RCC 7860 (cell line): ENCODE data around the gene YBEY.
"Not testable (repeated sequence)": the region's sequence is repeated elsewhere in the genome, so short reads cannot be mapped to it uniquely, and the experiment has no call there.

ENCODE experiments used
- DNase-seq: peaks from one replicate; pipeline ENCODE4 v3.0.0-alpha.2; 2015; ENCODE audit warnings: low spot score
- FAIRE-seq: peaks from 2 replicates; lab custom pipeline; 2012; peaks lifted over from hg19 to GRCh38; lab: Jason Lieb, UNC

The YBEY gene, protein sequence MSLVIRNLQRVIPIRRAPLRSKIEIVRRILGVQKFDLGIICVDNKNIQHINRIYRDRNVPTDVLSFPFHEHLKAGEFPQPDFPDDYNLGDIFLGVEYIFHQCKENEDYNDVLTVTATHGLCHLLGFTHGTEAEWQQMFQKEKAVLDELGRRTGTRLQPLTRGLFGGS

GRCh38 chr21:46285761-46286647 is at the start of gene YBEY:
YBEY (plus strand) TSS chr21:46286342; CDS start chr21:46286914, 572 bp downstream.
- no peak for FAIRE-seq
- DNase-seq: peak; percentile 75

DNA sequence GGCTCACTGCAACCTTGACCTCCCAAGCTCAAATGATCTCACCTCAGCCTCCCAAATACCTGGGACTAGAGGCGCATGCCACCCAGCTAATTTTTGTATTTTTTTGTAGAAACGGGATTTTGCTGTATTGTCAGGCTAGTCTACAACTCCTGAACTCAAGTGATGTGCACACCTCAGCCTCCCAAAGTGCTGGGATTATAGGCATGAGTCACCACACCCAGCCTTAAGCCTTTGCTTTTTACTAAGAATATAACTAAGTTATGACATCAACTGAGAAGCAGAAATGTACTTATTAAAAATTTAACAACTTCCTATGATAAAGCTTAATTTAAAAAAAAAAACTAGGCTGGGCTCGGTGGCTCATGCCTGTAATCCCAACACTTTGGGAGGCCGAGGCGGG is 48.7 kb upstream of the YBEY start:
- FAIRE-seq (no peak), DNase-seq (no peak)

- DNase-seq: no peak
- no peak for FAIRE-seq
Observed at GRCh38 chr21:46239817-46240325, 46.3 kb upstream of the YBEY start.

GRCh38 chr21:46241577-46241976 is 44.6 kb upstream of the YBEY start:
- FAIRE-seq, DNase-seq: not testable (repeated sequence)

- FAIRE-seq (no peak), DNase-seq (no peak)
Observed at GRCh38 chr21:46243325-46243724, 42.8 kb upstream of the YBEY start.

GRCh38 chr21:46243960-46244361 is 42.2 kb upstream of the YBEY start:
- FAIRE-seq: no peak

GRCh38 chr21:46244602-46245001 is 41.5 kb upstream of the YBEY start:
- DNase-seq (no peak), FAIRE-seq (no peak)

More at GRCh38 chr21:46243960-46244361, 42.2 kb upstream of the YBEY start:
- DNase-seq: no peak

DNA sequence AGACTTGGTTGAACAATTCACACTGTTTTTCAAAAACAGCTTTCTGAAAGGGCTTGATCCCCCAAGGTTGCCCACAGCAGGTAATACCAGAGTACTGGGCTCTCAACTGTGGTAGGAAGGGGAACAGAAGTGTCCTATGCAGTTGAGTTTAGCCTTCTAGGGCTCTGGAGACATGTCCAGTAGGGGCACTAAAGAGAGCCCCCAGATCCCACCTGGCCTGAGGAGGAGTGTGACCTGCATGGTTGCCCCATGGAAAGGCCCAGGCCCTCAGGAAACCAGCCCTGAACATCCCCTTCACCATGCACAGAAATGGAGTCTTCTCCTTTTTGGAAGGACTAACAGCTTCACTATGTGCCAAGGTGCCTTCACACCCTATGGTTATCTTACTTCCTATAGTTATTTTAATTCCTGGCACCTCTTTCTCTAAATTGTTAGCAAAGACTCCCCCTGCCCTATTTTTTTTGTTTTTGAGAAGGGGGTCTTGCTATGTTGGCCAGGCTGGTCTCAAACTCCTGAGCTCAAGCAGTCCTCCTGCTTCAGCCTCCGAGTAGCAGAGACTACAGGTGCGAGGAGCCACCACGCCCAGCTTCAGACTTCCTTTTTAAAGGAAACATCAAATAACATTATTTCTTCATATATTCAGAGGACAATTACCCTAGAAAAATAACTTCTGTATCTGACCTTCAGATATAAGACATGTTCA is 40.8 kb upstream of the YBEY start:
- DNase-seq (no peak), FAIRE-seq (no peak)

GRCh38 chr21:46246345-46246744 is 39.8 kb upstream of the YBEY start:
- no peak for DNase-seq
- no peak for FAIRE-seq

DNA sequence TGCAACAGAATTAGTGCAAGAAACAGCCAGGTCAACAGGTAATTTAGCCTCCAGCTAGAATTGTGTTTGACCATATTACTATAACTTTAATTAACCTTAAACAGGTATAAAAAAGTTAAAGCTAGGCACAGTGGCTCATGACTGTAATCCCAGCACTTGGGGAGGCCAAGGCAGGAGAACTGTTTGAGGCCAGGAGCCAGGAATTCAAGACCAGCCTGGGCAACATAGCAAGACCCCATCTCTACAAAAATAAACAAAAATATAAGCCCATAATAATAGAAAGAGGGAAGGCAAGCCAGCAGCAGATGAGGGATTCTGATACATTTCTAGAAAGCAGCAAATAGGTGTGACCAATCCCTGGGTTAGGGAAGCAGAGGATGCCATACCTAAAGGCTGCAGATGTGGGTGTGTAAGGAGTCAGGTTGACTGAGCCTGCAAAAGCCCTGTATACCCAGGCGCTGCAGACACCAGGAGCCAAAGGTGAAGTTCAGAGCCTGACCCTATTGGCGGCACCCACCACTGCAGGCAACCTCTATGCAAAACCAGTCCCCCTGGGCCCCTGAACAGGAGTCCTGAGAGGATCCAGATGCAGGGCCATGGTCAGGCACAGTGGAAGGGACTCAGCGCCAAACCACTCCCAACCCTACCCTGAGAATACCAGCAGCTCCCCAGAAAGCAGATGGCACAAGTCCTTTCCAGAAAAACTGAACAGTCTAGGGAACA is 38.3 kb upstream of the YBEY start:
- no peak for DNase-seq
- no peak for FAIRE-seq

DNA sequence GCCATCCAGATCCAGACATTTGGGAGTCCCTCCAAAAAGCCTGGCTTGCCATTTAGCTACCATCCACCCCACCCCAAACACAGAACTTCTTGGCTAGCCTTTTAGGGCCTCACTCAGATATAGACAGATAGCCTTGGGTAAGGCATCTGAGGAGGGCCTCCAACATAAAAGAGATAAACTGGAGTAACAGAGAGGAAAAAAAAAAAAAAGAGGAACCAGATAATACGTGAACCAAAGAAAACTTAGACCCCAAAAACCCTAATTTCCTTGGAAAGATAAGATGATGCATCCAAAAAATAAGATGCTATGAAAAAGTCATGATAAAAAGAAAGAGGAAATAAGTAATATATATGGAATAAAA is 37.7 kb upstream of the YBEY start:
- no peak for FAIRE-seq
- no peak for DNase-seq

DNA sequence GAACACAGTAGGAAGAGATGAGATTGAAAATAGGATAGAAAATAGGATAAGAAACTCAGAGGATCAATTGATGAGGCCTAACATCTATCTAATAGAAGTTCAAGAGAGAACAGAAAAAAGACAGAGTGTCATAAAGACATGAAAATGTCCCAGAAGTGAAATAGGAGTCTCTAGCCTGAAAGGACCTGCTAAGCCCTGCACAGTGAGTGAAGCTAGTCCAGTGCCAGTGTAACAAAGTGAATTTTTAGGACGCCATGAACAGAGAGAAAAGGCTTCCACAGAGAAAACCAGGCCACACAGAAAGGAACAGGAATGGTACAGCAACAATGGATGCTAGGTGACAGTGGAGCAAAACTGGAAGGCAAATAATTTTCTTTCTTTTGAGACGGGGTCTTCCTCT is 37.3 kb upstream of the YBEY start:
- DNase-seq: no peak
- no peak for FAIRE-seq

- FAIRE-seq: no peak
- no peak for DNase-seq
Observed at GRCh38 chr21:46250146-46250725, 35.9 kb upstream of the YBEY start.

- no peak for FAIRE-seq
- no peak for DNase-seq
Observed at GRCh38 chr21:46252840-46253239, 33.3 kb upstream of the YBEY start.

DNA sequence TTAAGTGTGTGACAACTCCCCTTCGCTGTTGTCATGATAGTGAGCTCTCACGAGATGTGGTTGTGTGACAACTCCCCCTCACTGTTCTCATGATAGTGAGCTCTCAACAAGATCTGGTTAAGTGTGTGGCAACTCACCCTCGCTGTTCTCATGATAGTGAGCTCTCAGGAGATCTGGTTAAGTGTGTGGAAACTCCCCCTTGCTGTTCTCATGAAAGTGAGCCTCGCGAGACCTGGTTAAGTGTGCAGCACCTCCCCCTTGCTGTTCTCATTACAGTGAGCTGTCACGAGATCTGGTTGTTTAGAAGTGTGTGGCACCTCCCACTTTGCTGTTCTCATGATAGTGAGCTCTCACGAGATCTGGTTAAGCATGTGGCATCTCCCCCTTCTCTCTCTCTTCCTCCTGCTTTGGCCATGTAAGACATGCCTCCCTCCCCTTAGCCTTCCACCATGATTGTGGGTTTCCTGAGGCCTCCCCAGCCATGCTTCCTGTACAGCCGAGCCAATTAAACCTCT is 32.5 kb upstream of the YBEY start:
- FAIRE-seq (no peak), DNase-seq (no peak)

GRCh38 chr21:46254208-46254975 is 31.8 kb upstream of the YBEY start:
- FAIRE-seq (no peak), DNase-seq (no peak)

DNA sequence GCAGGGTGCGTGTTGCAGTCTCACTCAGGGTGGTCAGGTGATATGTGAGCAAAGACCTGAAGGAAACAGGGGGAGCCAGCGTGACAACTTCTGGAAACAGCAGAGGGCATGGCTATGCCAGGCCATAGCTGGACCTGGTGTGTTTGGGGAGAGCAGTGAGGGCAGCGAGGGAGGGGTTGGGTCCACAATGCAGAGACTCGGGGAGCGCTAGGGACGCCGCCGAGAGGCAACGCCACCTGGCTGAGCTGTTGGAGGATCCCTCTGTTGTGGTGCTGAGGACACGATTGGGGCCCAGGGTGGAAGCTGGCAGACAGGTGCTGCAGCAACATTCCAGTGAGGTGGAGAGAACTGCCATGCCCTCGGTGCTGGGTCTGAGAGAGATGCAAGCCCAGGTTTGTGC is 31.0 kb upstream of the YBEY start:
- FAIRE-seq (no peak), DNase-seq (no peak)

DNA sequence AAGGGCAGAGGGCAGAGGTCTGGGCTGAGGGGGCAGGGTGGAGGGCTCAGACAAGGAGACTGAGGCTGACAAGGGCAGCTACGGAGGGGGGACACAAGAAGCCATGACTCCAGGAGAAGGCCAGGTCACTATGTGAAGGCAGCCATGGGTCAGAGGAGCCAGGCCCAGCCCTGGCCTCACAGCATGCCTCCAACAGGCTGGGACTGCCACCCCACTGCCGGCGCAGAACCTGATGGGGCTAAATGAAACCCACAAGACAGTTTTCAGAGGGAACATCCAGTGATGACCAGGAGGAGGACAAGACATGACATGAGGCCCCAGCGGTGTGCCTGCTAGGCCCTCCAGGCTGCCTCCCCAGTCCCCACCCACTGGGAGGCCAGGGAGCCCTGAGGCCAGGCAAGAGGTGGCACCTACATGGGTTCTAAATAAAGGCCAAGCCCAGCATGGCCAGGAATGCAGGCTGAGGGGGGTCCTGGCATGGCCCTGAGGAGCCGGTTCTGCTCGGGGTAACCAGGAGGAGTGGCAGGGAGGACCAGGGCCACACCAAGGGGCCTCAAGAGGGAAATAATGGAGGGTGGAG is 30.3 kb upstream of the YBEY start:
- no peak for DNase-seq
- FAIRE-seq: no peak

- FAIRE-seq: no peak
Observed at GRCh38 chr21:46256501-46256994, 29.6 kb upstream of the YBEY start.

More at GRCh38 chr21:46256501-46256994, 29.6 kb upstream of the YBEY start:
- DNase-seq: no peak
